K562 (cell line): ENCODE measurements around the gene SCN4B. TPM values are rescaled to one million over a fixed set of nuclear protein-coding genes. Genes with fewer than 3 reads are reported as not detected.

Experiments used
- ATAC-seq: fragments of 200-7000 bp; cut with Tn5 transposase; 3 replicates; pipeline ENCODE4 v1.9.1; 2020; ENCODE audit warnings: moderate library complexity
- BruUV-seq: library from RNA; stranded (reverse); fragments of 400-500 nt; replicated peaks from 2 replicates; lab custom pipeline; 2021; lab: Mats Ljungman, UMichigan
- CTCF ChIA-PET: fragments of 300-600 bp; formaldehyde crosslinking; extraction: SDS; loops from one replicate; lab custom pipeline; 2021; ENCODE audit warnings: low intra/inter-chr PET ratio; lab: Yijun Ruan, JAX
- POLR2A ChIA-PET: fragments of 300-600, 350-650 bp; sonication (Branson Sonifier 250); formaldehyde crosslinking; extraction: SDS; loops from one replicate; lab custom pipeline; 2021; ENCODE audit warnings: antibody characterized with exemption, inconsistent platforms; lab: Yijun Ruan, JAX
- DNase-seq, 4 experiments: peaks; one replicate each; pipeline versions ENCODE4 v3.0.0 to v3.0.0-alpha.2; 2011 to 2018; ENCODE audit warnings: low spot score in 3 of 4, mixed read lengths in 3 of 4; ENCODE audit errors: extremely low read depth in 1 of 4
- FAIRE-seq: peaks from 2 replicates; lab custom pipeline; 2011; peaks lifted over from hg19 to GRCh38; lab: Jason Lieb, UNC
- H2AFZ ChIP-seq: 2 replicates; pipeline ENCODE4 v1.6.0; 2011; ENCODE audit warnings: low read depth, low read length, control low read depth, inconsistent platforms
- H3K27ac ChIP-seq: fragments of 200-600 bp; 3 replicates; pipeline ENCODE4 v1.8.0; 2011; ENCODE audit warnings: low read depth, mild to moderate bottlenecking, control low read depth, inconsistent platforms, low read length, moderate library complexity, mixed read lengths; ENCODE audit errors: extremely low read depth
- H3K27me3 ChIP-seq, 2 experiments: fragments of 300-600 bp in 1 of 2; 2 replicates in 1 of 2; 3 replicates in 1 of 2; pipeline versions ENCODE4 v1.6.0 to v1.8.0; 2011; ENCODE audit warnings: inconsistent platforms in 2 of 2, low read length in 2 of 2, mild to moderate bottlenecking in 1 of 2, mixed read lengths in 1 of 2, moderate library complexity in 1 of 2; ENCODE audit not compliant: control insufficient read depth in 2 of 2, insufficient read depth in 2 of 2
- H3K36me3 ChIP-seq: fragments of 300-600 bp; 3 replicates; pipeline ENCODE4 v1.8.0; 2011; ENCODE audit warnings: mild to moderate bottlenecking, low read length, inconsistent platforms; ENCODE audit not compliant: control insufficient read depth, insufficient read depth
- H3K4me1 ChIP-seq, 2 experiments: fragments of 200-600 bp in 1 of 2; replicated peaks in 1 of 2; 2 replicates in 1 of 2; 3 replicates in 1 of 2; pipeline versions ENCODE4 v1.5.1 to v1.8.0; 2011; ENCODE audit warnings: inconsistent platforms in 2 of 2, low read length in 2 of 2, mild to moderate bottlenecking in 1 of 2, mixed read lengths in 1 of 2, moderate library complexity in 1 of 2; ENCODE audit not compliant: control insufficient read depth in 2 of 2, insufficient read depth in 2 of 2
- H3K4me2 ChIP-seq: 2 replicates; pipeline ENCODE4 v1.6.1; 2011; ENCODE audit warnings: low read length, control low read depth, inconsistent platforms, mixed read lengths; ENCODE audit not compliant: insufficient read depth
- H3K4me3 ChIP-seq: fragments of 200-600 bp; sonication (generic), shearing (Covaris generic); 2 replicates; pipeline ENCODE4 v1.5.1; 2016; ENCODE audit warnings: control low read depth, inconsistent platforms
- H3K79me2 ChIP-seq: fragments of 200-600 bp; 3 replicates; pipeline ENCODE4 v1.8.0; 2011; ENCODE audit warnings: low read length, inconsistent platforms; ENCODE audit not compliant: control insufficient read depth, insufficient read depth
- H3K9ac ChIP-seq, 2 experiments: 2 replicates each; pipeline versions ENCODE4 v1.6.0 to v1.6.1; 2011; ENCODE audit warnings: low read depth in 2 of 2, low read length in 2 of 2, control low read depth in 1 of 2, inconsistent platforms in 1 of 2, mild to moderate bottlenecking in 1 of 2, mixed read lengths in 1 of 2; ENCODE audit not compliant: insufficient read depth in 1 of 2
- H3K9me1 ChIP-seq: one replicate; pipeline ENCODE4 v1.6.0; 2011; ENCODE audit warnings: inconsistent platforms, mild to moderate bottlenecking, low read length, moderate library complexity; ENCODE audit not compliant: control insufficient read depth, insufficient read depth
- H3K9me3 ChIP-seq: replicated peaks from 2 replicates; pipeline ENCODE4 v1.5.1; 2011; ENCODE audit warnings: low read depth, low read length, inconsistent platforms; ENCODE audit not compliant: control insufficient read depth, insufficient read depth
- H4K20me1 ChIP-seq: replicated peaks from 2 replicates; pipeline ENCODE4 v1.6.1; 2011; ENCODE audit warnings: low read length, inconsistent platforms, mixed read lengths; ENCODE audit not compliant: control insufficient read depth, insufficient read depth
- CBFA2T2 ChIP-seq: fragments of 450-650 bp; conservative IDR thresholded peaks from 2 replicates; pipeline ENCODE4 v1.6.1; 2017; ENCODE audit warnings: mild to moderate bottlenecking
- GATAD2A ChIP-seq: fragments of 450-650 bp; IDR thresholded peaks from 2 replicates; pipeline ENCODE4 v1.6.1; 2017
- HNRNPLL ChIP-seq: fragments of 200-400 bp; formaldehyde crosslinking; IDR thresholded peaks from 2 replicates; pipeline ENCODE4 v1.6.1; 2017; ENCODE audit warnings: low read length, low read depth, mild to moderate bottlenecking; ENCODE audit not compliant: poor library complexity, severe bottlenecking
- IRF9 ChIP-seq: fragments of 450-650 bp; IDR thresholded peaks from 2 replicates; pipeline ENCODE4 v1.6.1; 2016; ENCODE audit warnings: missing biosample characterization, missing genetic modification characterization
- MBD2 ChIP-seq: sonication (generic); IDR thresholded peaks from 2 replicates; pipeline ENCODE4 v1.6.1; 2016; ENCODE audit warnings: low read depth, borderline replicate concordance
- NCOA6 ChIP-seq: fragments of 450-650 bp; IDR thresholded peaks from 2 replicates; pipeline ENCODE4 v1.6.1; 2017; ENCODE audit warnings: mild to moderate bottlenecking
- REST ChIP-seq, 2 experiments: fragments of 450-650 bp; formaldehyde crosslinking in 1 of 2; IDR thresholded peaks; 2 replicates each; pipeline versions ENCODE4 v1.4.0 to v1.6.1; 2014 to 2020; ENCODE audit warnings: mild to moderate bottlenecking in 2 of 2, borderline replicate concordance in 1 of 2, low read depth in 1 of 2
- SNIP1 ChIP-seq: fragments of 450-650 bp; IDR thresholded peaks from 2 replicates; pipeline ENCODE4 v1.7.1; 2017; ENCODE audit warnings: low read depth, mild to moderate bottlenecking
- ZNF395 ChIP-seq: fragments of 200-800 bp; sonication (Bioruptor generic); IDR thresholded peaks from 2 replicates; pipeline ENCODE4 v1.6.1; 2017; ENCODE audit warnings: missing genetic modification characterization, missing compliant biosample characterization
- WGBS: fragments of 100-300 bp; shearing (Covaris generic); methylation state at CpG from one replicate; pipeline ENCODE4 v1.1.6; 2016; ENCODE audit warnings: low coverage, mixed read lengths; ENCODE audit not compliant: insufficient coverage; ENCODE audit errors: missing lambda C conversion rate; 5-methylcytosine and 5-hydroxymethylcytosine counted together
- in situ Hi-C: fragments of 300-500 bp; cut with MboI; formaldehyde crosslinking; loops from 4 replicates; pipeline ENCODE4 v1.15.0; 2018; ENCODE audit warnings: inconsistent platforms, mixed read lengths
- intact Hi-C: fragments of 100-400 bp; cut with micrococcal nuclease; formaldehyde crosslinking; loops from 2 replicates; pipeline ENCODE4 v1.14.2; 2022
- polyA plus RNA-seq, 8 experiments: library from polyadenylated mRNA; depleted of rRNA in 4 of 8; stranded (reverse) in 5 of 8; unstranded in 3 of 8; fragments of >200 nt; fragmentation: Nextera tagmentation in 2 of 8; fragmentation: Illumina TruSeq in 1 of 8; extraction: Ambion mirVana in 2 of 8; extraction: Trizol in 1 of 8; gene quantifications; 2 replicates each; pipeline versions ENCODE4 v1.2.1 to v1.2.3, GENCODE V29; 2011 to 2014; ENCODE audit warnings: inconsistent platforms in 1 of 8, missing spikeins in 1 of 8
- total RNA-seq, 7 experiments: library from RNA; depleted of rRNA in 6 of 7; stranded (reverse); fragments of >200 nt in 6 of 7; fragmentation: Illumina TruSeq in 2 of 7; extraction: Trizol in 2 of 7; gene quantifications; 2 replicates each; pipeline versions ENCODE4 v1.2.1 to v1.2.3, GENCODE V29; 2011 to 2021; ENCODE audit warnings: low replicate concordance in 1 of 7

The SCN4B gene
- total and polyA plus RNA-seq, 9 of the 15 experiments (the other 6 are each of a cell fraction or from before 2014, with no cell fraction given) = 0.03 TPM; not detected in 8

GRCh38 chr11:118145285-118146227 lies 7.1 kb downstream of the SCN4B start:
- ChIA-PET POLR2A (no interaction called here), CTCF (interaction anchor here (0.6 to 2.2 kb wide), 4 partner anchors 26 to 514 kb away, joined by 3 to 17 read pairs (median 10); no protein-coding TSS in a partner anchor)
- Histone ChIP-seq H3K4me3 (peak overlapping the region; percentile 46), H3K36me3 (no peaks in the 10 kb centered on the region), H3K9me3 (no peaks in the 10 kb centered on the region), H3K9ac (peak overlapping the region in 1 of 2 experiments; percentile 74; a peak in 2 of 4 replicates), H3K79me2 (no peaks in the 10 kb centered on the region), H3K27me3 (peaks cover 7 to 62% of the 10 kb centered on the region in 2 experiments; a peak in 4 of 5 replicates), H3K27ac (no peak overlapping the region), H4K20me1 (no peaks in the 10 kb centered on the region), H2AFZ (peak overlapping the region; percentile 91), H3K4me1 (peaks cover 0 to 11% of the 10 kb centered on the region in 2 experiments; a peak in 3 of 5 replicates), H3K4me2 (peak overlapping the region; percentile 84), H3K9me1 (no peaks in the 10 kb centered on the region)
- in situ Hi-C loops = no loop called here
- ATAC-seq (peak; percentile 97), DNase-seq (peak; percentile 87 to 96 (median 94)), FAIRE-seq (peak; percentile 96)
- under 1% methylated on average over 28 of the region's 78 CpGs for WGBS
- no TSS peak for BruUV-seq
- intact Hi-C loops = loop anchor here (1.0 to 2.0 kb wide), 4 partner anchors 26 to 207 kb away; no protein-coding TSS in a partner anchor
- TF ChIP-seq GATAD2A = no peak
- TF ChIP-seq IRF9 = no peak
- TF ChIP-seq CBFA2T2 = no peak
- TF ChIP-seq NCOA6 = 0 out of 2 replicates have a peak, but pooled peaks have one; percentile 53
- TF ChIP-seq SNIP1 = no peak
- TF ChIP-seq ZNF395 (CRISPR knock-in tag) = no peak
- TF ChIP-seq MBD2 = no peak
- peak; percentile 88 for TF ChIP-seq REST (IDR thresholded peaks at IDR 0.05; ENCODE audit: borderline replicate concordance)
- TF ChIP-seq REST (CRISPR knock-in tag; IDR thresholded peaks at IDR 0.05; ENCODE audit: low read depth) = no peak
- TF ChIP-seq HNRNPLL = peak; percentile 68
